ENCODE data around the gene RHO. TPM values are rescaled to one million over a fixed set of nuclear protein-coding genes. Genes with fewer than 3 reads are reported as not detected.

Gene RHO
- total RNA-seq, 2 experiments from 2014 or later, result not detected

GRCh38 chr3:129529436-129530210 lies 1.2 kb downstream of the RHO start:
- H3K27me3 Mint-ChIP-seq, result no peaks in the 10 kb centered on the region
- Histone ChIP-seq H3K36me3 (ENCODE audit: insufficient read depth, low read length) (no peaks in the 10 kb centered on the region), H3K9me3 (ENCODE audit: control insufficient read depth in 1 of 2, insufficient read depth in 1 of 2, low read length in 2 of 2) (no peaks in the 10 kb centered on the region), H3K27me3 (ENCODE audit: control insufficient read depth in 1 of 2, insufficient read depth in 2 of 2, low read length in 2 of 2) (no peaks in the 10 kb centered on the region), H3K27ac (ENCODE audit: low read depth in 1 of 2, low read length in 2 of 2) (no peak overlapping the region), H3K4me3 (ENCODE audit: low read length) (no peak overlapping the region), H3K4me1 (ENCODE audit: insufficient read depth, low read length) (peaks cover 3% of the 10 kb centered on the region)
- no peaks in the 10 kb centered on the region for H3K9me3 Mint-ChIP-seq
- ChIA-PET POLR2A (no interaction called here), CTCF (no interaction called here)
- intact Hi-C loops (cut with DNase I, micrococcal nuclease), result no loop called here
- ATAC-seq (ENCODE audit: poor library complexity) (no peak), DNase-seq (no peak)
- H3K4me1 Mint-ChIP-seq (ENCODE audit: low read depth), result no peaks in the 10 kb centered on the region
- no peaks in the 10 kb centered on the region for H3K36me3 Mint-ChIP-seq (ENCODE audit: low read depth)
- no peak overlapping the region for H3K4me3 Mint-ChIP-seq
- no peak overlapping the region for H3K27ac Mint-ChIP-seq
- TF ChIP-seq, protein P1, sequence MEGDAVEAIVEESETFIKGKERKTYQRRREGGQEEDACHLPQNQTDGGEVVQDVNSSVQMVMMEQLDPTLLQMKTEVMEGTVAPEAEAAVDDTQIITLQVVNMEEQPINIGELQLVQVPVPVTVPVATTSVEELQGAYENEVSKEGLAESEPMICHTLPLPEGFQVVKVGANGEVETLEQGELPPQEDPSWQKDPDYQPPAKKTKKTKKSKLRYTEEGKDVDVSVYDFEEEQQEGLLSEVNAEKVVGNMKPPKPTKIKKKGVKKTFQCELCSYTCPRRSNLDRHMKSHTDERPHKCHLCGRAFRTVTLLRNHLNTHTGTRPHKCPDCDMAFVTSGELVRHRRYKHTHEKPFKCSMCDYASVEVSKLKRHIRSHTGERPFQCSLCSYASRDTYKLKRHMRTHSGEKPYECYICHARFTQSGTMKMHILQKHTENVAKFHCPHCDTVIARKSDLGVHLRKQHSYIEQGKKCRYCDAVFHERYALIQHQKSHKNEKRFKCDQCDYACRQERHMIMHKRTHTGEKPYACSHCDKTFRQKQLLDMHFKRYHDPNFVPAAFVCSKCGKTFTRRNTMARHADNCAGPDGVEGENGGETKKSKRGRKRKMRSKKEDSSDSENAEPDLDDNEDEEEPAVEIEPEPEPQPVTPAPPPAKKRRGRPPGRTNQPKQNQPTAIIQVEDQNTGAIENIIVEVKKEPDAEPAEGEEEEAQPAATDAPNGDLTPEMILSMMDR (IDR thresholded peaks at IDR 0.05), result no peak

GRCh38 chr3:129530251-129530791 lies 1.9 kb downstream of the RHO start:
- H3K4me1 ChIP-seq (ENCODE audit: insufficient read depth, low read length), result peaks cover 3% of the 10 kb centered on the region
- no peaks in the 10 kb centered on the region for H3K9me3 Mint-ChIP-seq
- H3K4me3 ChIP-seq (ENCODE audit: low read length), result no peak overlapping the region
- H3K4me3 Mint-ChIP-seq, result no peak overlapping the region
- no peak overlapping the region for H3K27ac ChIP-seq (ENCODE audit: low read depth in 1 of 2, low read length in 2 of 2)
- ATAC-seq (ENCODE audit: poor library complexity) (no peak), DNase-seq (no peak)
- POLR2A ChIA-PET, result no interaction called here
- no peaks in the 10 kb centered on the region for H3K27me3 Mint-ChIP-seq
- H3K4me1 Mint-ChIP-seq (ENCODE audit: low read depth), result no peaks in the 10 kb centered on the region
- no peak overlapping the region for H3K27ac Mint-ChIP-seq
- TF ChIP-seq, protein P1 (IDR thresholded peaks at IDR 0.05), result no peak
- CTCF ChIA-PET, result no interaction called here
- no peaks in the 10 kb centered on the region for H3K36me3 ChIP-seq (ENCODE audit: insufficient read depth, low read length)
- intact Hi-C loops (cut with DNase I, micrococcal nuclease), result no loop called here
- H3K36me3 Mint-ChIP-seq (ENCODE audit: low read depth), result no peaks in the 10 kb centered on the region
- no peaks in the 10 kb centered on the region for H3K9me3 ChIP-seq (ENCODE audit: control insufficient read depth in 1 of 2, insufficient read depth in 1 of 2, low read length in 2 of 2)
- no peaks in the 10 kb centered on the region for H3K27me3 ChIP-seq (ENCODE audit: control insufficient read depth in 1 of 2, insufficient read depth in 2 of 2, low read length in 2 of 2)

GRCh38 chr3:129530821-129531220 lies 2.4 kb downstream of the RHO start:
- no peaks in the 10 kb centered on the region for H3K4me1 Mint-ChIP-seq (ENCODE audit: low read depth)
- Histone ChIP-seq H3K36me3 (ENCODE audit: insufficient read depth, low read length) (no peaks in the 10 kb centered on the region), H3K4me1 (ENCODE audit: insufficient read depth, low read length) (peaks cover 3% of the 10 kb centered on the region), H3K4me3 (ENCODE audit: low read length) (no peak overlapping the region), H3K27ac (ENCODE audit: low read depth in 1 of 2, low read length in 2 of 2) (no peak overlapping the region), H3K27me3 (ENCODE audit: control insufficient read depth in 1 of 2, insufficient read depth in 2 of 2, low read length in 2 of 2) (no peaks in the 10 kb centered on the region), H3K9me3 (ENCODE audit: control insufficient read depth in 1 of 2, insufficient read depth in 1 of 2, low read length in 2 of 2) (no peaks in the 10 kb centered on the region)
- TF ChIP-seq, protein P1 (IDR thresholded peaks at IDR 0.05), result no peak
- no peaks in the 10 kb centered on the region for H3K36me3 Mint-ChIP-seq (ENCODE audit: low read depth)
- intact Hi-C loops (cut with DNase I, micrococcal nuclease), result no loop called here
- POLR2A ChIA-PET, result no interaction called here
- no peak overlapping the region for H3K4me3 Mint-ChIP-seq
- no peak for ATAC-seq (ENCODE audit: poor library complexity)
- H3K27me3 Mint-ChIP-seq, result no peaks in the 10 kb centered on the region
- no peak overlapping the region for H3K27ac Mint-ChIP-seq
- no peaks in the 10 kb centered on the region for H3K9me3 Mint-ChIP-seq
- no peak for DNase-seq
- CTCF ChIA-PET, result no interaction called here
